A204.1 (cell line): ENCODE results near the gene NUP35.
"Not testable (repeated sequence)": the region's sequence is repeated elsewhere in the genome, so short reads cannot be mapped to it uniquely, and the experiment has no call there.

Source experiments
- FAIRE-seq: peaks from 2 replicates; lab custom pipeline; 2012; peaks lifted over from hg19 to GRCh38; lab: Jason Lieb, UNC

NUP35 gene

GRCh38 chr2:183134016-183134415 is 9.8 kb downstream of the NUP35 start:
- no peak for FAIRE-seq

GRCh38 chr2:183148955-183149354 is 24.7 kb downstream of the NUP35 start:
- FAIRE-seq: peak; percentile 62

GRCh38 chr2:183149489-183149888 is 25.2 kb downstream of the NUP35 start:
- FAIRE-seq: no peak

GRCh38 chr2:183152280-183152679 is 28.0 kb downstream of the NUP35 start:
- not testable (repeated sequence) for FAIRE-seq

- FAIRE-seq: no peak
Measured at GRCh38 chr2:183153967-183154366, 29.7 kb downstream of the NUP35 start.

GRCh38 chr2:183154772-183155171 is 30.5 kb downstream of the NUP35 start:
- FAIRE-seq: not testable (repeated sequence)

- FAIRE-seq: no peak
Measured at GRCh38 chr2:183157131-183157530, 32.9 kb downstream of the NUP35 start.

- FAIRE-seq: peak; percentile 41
Measured at GRCh38 chr2:183162362-183162761, 38.1 kb downstream of the NUP35 start.

GRCh38 chr2:183163821-183164649 is 39.8 kb downstream of the NUP35 start:
- no peak for FAIRE-seq

- no peak for FAIRE-seq
Measured at GRCh38 chr2:183164650-183165015, 40.4 kb downstream of the NUP35 start.

GRCh38 chr2:183166210-183166609 is 42.0 kb downstream of the NUP35 start:
- FAIRE-seq: no peak

GRCh38 chr2:183166976-183167375 is 42.7 kb downstream of the NUP35 start:
- not testable (repeated sequence) for FAIRE-seq

- no peak for FAIRE-seq
Measured at GRCh38 chr2:183172220-183172887, 48.1 kb downstream of the NUP35 start.

GRCh38 chr2:183179156-183179555 is 54.9 kb downstream of the NUP35 start:
- FAIRE-seq: no peak

- no peak for FAIRE-seq
Measured at GRCh38 chr2:183185534-183185933, 61.3 kb downstream of the NUP35 start.

GRCh38 chr2:183186296-183186695 is 62.1 kb downstream of the NUP35 start:
- FAIRE-seq: no peak

GRCh38 chr2:183186766-183187165 is 62.5 kb downstream of the NUP35 start:
- FAIRE-seq: no peak

- FAIRE-seq: no peak
Measured at GRCh38 chr2:183192343-183192742, 68.1 kb downstream of the NUP35 start.

- no peak for FAIRE-seq
Measured at GRCh38 chr2:183193904-183194303, 69.7 kb downstream of the NUP35 start.

GRCh38 chr2:183195397-183195796 is 71.2 kb downstream of the NUP35 start:
- FAIRE-seq: no peak

- FAIRE-seq: no peak
Measured at GRCh38 chr2:183195998-183196409, 71.8 kb downstream of the NUP35 start.

GRCh38 chr2:183204397-183204796 is 80.2 kb downstream of the NUP35 start:
- no peak for FAIRE-seq

- FAIRE-seq: no peak
Measured at GRCh38 chr2:183207110-183207509, 82.9 kb downstream of the NUP35 start.
